Stimulated activated CD8-positive, alpha-beta memory T cell treated with anti-CD3 and anti-CD28 coated beads, Interleukin-12 subunit alpha, Interleukin-12 subunit beta, amount 100 ng/mL, for 24 hours (primary cell): ENCODE data around the gene RGS6.

Experiments
- DNase-seq: peaks from one replicate; pipeline ENCODE4 v3.0.0-alpha.2; 2020; ENCODE audit errors: extremely low read depth

The RGS6 gene

DNA sequence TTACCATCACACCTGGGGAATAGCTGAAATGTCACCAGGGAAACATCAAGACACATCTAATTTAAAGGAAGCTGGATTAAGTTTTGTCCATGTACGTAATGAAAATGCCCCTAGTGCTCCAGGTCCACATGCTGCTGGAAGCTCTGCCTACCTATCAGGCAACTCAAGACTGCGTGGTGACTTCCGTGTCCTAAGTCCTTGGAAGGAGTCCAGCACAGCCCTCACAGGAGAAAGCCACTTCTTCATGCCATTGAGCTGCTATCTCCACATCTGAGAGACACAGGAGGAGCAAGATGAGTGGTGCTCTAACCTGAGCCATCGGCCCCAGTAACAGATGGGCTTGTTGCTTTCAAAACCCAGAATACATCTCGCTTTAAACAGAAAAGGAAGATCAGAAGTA, 645.3 kb downstream of the RGS6 start:
- DNase-seq: no peak

DNA sequence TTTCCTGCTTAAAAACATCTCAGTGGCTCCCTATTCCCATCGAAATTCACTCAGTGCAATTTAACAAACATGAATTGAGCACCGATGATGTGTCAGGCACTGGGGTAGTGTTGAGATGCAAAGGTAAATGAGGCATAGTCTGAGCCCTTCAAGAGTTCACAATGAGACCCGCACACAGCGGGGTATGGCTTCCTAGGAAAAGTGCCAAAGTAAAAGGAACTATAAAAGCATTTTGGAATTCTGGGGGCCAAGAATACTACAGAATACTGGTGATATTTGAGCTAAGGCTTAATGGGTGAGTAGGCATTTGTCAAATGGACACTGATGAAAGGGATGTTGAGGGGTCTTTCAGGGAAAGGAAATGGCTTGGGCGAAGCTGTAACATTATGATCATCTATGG, 646.3 kb downstream of the RGS6 start:
- no peak for DNase-seq

DNA sequence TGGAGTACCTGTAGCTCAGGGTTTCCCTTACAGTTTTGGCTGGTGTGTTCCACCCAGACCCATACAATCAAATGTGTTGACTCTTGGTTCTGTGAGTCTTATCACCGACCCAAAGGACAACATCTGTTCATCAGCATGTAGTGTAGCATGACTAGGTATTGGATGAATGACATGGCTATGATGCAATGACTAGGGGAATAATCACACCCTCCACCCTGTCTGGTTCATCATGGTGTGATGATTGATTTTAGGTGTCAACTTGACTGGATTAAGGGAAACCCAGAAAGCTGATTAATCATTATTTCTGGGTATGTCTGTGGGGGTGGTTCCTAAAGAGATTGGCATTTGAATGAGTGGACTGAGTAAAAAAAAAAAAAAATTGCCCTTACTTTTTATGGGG, 650.4 kb downstream of the RGS6 start:
- DNase-seq: no peak

DNA sequence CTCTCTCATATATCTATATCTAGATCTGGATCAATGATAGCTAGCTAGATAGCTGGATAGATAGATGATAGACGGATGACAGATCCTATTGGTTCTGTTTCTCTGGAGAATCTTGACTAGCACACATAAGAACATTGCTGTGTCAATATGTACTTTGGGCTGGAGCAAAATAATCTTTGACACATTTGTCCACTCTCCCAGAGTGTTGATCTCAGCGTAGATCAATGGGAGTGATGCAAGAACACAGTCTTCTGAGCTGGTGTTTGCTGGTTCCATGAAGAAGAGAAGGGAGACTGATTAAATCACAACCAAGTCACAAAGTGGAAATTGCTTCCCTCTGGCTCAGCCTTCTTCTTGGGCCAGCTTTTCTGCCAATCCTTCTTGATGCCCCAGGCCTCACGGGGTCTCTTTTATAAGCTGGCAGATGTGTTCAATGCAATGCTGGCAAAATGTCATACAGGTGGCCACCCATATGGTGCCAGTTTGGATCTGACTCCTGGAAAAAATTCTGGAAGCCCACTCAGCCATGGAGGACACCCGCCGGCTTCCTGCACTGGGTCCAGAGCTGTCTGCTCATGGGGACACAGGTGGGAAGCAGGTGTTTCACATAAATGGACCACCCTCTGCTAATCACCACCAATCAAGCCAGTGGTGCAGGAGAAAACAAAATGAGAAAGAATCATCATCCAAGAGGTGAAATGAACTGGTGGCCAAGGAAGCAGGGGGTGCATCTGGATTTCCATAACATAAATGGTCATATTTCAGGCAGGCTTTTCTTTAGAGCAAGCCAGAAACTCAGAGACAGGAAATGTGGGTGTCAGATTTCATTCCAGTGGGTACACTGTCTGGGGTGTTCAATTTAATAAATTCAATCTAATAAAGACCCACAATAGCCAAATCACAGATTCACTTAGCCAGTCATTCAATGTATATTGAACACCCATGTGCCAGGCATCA, 651.4 kb downstream of the RGS6 start:
- DNase-seq: no peak

DNA sequence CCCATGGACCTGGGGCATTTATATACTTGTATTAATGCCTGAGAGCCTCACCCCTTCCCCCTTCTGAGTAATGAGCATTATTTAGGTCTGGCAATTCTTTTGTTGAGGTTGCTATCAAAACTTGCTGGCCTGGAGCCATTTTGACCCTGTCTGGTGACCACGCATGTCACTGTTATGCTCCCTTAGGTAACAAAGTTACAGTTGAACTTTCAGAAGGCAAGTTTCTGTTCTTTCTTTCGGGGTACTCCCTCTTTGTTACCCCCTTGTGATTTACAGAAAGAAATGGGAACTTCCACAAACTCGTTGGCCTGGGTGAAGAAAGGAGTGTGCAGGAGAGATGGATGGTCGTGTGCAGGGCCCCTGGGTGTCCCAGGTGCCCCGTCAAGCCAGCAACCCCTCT, 656.3 kb downstream of the RGS6 start:
- no peak for DNase-seq

DNA sequence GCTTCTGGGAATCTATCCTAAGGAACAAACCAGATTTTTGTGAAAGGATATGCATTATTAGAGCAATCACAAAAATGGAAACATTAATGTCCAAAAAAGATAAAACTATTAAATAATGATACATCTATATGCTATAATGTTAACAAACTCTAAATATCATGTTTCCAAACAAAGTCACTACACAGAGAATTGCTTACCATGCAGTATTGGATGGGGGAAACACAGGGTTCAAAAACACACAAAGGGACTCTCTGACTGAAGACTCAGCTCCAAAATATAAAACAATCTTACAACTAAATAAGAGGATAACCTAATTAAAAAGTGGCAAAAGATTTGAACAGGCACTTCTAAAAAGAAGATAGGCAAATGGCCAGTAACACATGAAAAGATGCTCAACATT, 657.4 kb downstream of the RGS6 start:
- DNase-seq: no peak

DNA sequence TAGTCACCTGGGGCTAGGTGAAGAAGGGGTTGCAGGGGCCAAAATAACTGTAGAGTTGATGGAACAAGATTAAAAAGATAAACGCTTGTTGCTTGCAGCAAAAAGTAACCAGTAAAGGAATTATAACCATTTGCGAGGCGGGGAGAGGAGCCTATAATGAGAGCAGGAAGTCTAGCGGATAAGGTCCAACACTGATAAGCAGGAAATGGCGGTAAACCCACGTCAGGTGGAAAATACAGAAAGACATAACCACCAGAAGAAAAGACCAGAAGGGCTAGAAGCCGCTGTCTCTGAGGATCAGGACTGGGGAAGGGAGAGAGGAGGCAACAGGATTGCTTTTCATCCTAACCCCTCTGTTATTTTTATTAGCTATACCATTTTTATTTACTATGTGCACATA, 658.3 kb downstream of the RGS6 start:
- DNase-seq: no peak

DNA sequence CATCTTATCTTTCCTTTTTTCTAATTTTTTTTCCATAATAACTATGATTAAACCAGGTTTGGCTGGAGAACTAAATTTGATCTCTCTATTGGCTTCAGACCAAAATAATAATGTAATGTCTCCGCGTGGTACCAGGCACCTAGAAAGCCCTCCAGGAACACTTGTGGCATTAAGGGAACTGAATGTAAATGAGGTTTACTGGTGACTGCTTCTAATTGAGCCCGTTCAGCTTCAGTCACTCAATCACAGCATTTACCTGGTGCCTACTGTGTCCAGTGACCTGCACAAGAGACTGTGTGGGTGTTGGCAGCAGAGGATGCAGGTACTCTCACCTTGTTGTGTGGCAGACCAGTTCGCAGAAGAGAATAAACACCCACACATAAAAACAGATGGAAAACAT, 659.2 kb downstream of the RGS6 start:
- no peak for DNase-seq

DNA sequence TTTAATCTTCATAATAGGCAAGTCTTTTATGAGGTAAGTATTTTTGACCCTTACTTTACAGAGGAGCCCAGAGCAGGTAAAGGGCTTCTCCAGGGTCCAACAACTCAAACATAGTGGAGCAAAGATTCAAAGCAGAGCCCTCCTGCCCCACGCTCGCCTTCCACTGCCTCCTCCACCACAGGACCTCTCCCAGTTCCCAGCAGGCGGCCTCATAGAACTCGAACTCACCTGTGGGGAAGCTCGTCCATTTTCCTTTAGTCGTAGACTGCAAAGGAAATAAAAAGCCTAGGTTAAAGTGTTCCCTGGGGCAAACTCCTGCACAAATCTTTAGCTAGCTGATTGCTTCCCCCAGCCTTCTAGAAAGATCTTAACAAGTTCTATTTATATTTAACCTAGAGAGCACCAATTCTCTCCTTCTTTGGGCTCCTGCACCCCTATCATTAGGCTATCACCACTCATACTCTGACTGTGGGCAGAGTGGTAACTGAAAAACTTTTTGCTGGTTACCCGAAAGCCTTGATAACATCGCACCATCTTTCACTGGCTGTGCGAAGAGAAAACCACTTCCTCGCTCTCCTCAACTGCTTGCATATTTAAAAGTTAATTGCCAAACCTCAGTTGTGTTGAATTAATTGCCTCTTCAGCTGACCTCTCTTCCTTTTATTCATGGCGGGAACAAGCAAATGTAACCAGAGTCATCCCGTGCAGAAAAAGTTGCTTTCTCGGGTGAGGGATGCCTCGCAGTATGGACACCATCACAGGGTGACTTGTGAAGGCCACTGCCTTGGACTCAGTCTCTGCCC, 662.1 kb downstream of the RGS6 start:
- DNase-seq: peak; percentile 16

DNA sequence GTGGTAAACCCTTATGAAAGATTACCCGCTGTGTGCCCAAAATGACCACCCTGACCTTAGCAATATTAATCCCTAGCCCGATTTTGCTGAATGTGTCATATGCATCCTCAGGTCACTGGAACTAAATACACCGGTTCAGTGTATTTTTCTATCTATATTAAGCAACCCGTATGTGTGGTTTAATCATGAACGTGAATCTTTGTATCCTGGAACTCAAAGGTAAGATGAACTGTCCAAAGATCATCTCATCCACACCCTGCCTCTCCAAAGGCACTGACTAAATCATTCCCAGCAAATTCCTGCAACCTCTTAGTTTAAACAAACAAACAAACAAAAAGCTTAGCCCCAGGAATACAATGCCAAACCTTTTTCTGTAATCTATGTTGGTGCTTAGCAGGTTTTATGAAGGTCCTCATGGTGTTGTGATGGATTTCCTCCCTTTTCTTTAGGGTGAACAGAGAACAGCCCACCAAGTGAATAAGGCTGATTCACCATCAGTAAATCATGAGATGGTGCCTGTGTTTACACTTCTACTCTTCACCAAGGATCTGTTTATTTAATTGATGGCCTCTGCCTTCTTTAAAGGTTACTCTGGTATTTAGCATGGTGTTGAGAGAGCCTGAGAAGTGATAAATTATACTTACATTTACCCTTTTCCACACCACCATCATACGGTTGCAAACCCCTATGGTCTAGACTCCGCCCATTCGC, 663.1 kb downstream of the RGS6 start:
- DNase-seq: no peak

DNA sequence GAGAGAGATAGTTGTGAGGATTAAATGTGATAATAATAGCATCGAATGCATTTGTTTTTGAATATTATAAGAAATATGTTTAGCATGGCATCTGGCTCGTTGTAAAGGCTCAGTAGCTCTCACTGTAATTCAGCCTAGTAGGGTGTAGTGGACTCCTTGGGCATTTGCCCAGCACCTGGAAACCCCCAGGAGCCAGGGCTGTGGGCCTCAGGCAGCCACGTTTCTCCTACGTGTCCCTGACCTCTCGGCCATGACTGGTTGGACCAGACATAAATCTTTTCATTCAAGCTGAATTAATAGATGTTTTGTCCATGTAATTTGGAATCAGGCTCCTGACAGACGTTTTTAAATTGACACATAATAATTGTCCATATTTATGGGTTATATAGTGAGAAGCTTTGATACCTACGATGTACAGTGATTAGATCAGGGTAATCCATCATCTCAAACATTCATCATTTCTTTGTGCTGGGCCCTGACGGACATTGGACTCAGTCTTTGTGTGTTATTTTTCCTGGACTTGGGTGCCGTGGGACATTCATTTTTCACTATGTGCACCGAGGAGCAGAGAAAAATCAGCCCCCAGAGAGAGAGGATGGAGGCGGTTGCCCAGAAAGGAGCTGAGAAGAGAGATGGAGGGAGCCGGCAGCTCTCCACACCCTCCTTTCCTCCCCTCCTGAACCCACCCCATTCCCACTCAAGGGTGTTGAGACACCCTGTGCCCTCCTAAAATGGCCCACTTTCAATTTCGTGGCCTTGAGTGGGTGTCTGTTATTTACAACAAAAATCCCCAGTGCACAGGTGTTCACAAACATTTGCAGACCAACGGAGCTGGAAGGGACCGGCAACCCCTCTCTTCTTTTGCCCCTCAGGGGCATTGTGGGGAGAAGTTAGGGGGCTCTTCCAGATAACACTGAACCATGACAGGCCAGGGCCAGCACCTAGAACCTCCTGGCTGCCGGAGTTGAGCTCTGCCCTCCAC, 665.3 kb downstream of the RGS6 start:
- no peak for DNase-seq

DNA sequence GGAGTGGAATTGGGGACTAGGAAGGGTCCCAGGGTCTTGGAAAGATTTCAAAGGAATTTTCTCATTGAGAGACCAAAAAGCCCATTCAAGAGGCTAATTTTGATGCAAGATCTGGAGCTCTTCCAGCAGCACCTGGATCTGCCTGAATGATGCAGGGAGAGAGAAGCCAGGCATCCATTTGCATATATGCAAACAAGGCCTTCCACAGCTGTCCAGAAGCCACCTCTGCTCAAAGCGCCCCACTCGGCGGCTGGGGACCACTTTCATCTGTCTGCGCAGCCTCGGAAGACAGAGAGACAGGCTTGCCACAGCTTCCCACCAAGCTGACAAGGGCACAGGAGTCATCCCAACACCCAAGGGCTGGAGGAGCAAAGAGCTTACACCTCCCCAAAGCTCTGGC, 666.1 kb downstream of the RGS6 start:
- no peak for DNase-seq

DNA sequence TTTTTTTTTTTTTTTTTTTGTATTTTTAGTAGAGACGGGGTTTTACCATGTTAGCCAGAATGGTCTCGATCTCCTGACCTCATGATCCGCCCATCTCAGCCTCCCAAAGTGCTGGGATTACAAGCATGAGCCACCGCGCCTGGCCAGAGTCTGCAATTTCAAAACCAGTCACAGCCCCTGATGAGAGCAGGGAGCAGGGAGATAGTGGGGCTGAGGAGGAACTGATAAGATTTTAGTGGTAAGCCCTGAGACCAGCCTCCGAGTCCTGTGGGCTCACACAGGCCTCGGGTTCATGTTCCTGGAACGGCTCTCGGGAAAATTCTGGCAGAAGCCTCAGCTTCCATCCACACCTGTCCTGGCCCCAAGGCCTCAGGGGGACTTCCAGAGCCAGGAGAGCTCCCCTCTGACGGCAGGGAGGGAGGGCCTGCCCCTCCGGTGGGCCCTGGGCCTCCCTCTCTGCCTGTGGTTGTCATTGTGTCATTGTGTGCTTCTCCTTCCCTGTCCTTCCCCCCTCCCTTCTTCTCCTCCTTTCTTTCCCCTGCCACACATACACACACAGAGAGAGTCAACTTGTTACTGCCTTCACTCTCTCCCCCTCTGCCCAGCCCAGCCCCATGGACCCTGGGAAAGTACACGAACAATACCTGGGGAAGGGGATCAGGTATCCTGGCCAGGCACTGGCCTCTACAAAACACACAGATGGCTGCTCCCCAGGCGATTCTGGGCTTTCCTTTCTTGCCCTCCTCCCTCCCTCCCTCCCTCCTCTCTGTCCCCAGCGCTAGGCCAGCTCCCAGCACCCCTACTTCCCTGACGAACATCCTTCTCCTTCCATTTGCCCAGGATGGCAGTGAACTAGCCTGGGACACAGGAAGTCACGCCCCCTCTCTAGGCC, 667.6 kb downstream of the RGS6 start:
- DNase-seq: no peak

DNA sequence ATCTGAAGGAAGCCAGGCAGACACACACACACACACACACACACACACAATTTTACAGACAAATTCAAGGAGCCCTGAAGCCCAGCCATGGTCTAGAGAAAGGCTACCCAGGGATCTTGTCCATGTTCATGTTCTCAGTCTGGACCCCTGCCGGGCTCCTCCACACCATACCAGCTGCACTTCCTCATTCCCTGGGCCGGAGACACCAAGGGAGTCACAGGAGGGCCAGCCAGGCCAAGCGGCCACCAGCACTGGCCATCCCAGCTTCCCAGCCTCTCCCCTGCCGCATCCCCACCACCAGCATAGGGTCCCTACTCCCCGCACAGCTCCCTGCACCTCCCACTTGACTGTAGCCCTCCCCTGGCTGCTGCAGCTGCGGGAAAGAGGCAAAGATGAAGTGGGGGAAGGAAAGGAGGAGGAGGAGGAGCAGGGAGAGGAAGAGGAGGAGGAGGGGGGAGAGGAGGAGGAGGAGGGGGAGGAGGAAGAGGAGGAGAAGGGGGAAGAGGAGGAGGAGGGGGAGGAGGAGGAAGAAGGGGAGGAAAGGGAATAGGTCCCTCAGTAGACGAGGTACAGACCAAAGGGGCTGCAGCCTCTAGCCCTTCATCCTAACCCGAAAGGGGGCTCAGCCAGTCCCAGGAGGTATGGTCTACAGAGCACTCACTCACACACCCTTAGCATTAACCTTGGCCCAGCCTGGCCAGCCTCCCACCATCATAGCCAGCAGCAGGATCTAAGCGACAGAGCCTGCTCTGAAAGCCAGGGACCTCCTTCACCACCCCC, 668.5 kb downstream of the RGS6 start:
- DNase-seq: no peak

DNA sequence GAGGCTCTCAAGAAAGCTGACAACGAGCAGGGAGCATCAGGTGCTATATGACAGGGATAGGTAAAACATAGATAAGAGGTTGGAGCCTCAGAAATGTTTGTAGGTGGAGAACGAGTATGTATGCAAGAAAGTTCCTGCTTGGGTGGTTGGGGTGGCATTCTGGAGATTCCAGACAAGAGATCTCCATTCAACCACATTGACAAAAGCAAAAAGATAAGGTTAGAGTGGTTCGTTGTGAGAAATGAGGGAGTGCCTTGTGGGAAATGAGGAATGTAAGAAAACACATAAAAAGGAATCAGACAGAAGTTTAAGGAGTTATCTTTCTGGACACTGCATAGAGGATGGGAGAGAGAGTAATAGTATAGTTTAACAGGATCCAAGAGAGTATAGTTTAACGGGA, 671.4 kb downstream of the RGS6 start:
- DNase-seq: no peak

DNA sequence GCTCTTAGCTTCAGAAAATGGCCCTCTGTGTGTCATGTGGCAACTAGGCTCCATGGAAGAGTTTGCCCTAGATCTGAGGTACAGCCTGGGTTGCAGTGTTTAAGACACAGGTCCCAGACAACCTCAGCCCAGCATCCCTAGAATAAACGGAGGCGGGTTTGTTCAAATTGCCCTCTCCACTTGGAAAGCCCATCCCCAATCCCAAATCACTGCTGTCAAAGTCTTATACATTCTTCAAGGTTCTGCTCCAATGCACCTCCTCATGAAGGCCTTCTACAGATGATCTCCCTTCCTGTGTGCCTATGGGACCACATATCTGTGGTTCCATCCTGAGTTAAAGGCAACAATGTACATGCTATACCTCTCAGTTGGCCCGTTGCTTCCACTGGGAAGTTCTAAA, 671.9 kb downstream of the RGS6 start:
- DNase-seq: no peak

DNA sequence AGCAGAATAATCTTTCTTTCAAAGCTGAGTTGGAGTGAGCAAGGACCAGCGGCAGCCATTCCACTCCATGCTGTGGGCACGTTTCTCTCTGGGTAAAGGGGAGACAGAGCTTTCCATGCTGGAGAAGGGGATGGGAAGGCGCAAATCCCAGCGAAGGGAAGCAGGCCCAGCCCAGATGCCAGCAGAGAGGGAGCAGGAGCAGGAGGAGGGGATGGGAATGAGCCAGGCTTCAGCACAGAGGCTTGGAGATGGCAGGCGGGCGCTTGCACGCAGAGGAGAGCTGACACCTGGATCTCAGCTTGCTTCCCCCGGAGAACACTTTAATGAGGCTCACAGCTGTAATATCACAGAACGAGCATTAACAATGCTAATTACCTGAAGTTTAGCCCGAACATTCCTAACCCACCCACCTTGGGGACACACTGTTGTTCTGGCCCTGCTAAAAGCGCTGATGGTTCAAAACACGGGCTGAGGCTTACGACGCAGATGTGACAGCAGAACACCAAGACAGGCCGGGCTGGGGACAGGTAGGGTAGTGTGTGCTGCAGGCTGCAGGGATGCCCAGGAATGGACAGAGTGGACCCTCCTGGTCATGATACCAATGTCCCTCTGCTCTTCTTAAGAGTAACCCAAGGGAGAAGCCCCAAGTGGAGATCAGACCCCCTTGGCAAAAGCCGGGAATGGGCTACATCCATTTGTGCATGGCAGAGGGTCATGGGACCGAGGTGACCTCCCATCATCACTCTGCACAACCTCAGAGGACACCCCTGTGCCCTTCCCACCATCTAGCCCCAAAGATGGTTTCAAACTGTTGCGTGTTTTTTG, 673.1 kb downstream of the RGS6 start:
- DNase-seq: no peak

DNA sequence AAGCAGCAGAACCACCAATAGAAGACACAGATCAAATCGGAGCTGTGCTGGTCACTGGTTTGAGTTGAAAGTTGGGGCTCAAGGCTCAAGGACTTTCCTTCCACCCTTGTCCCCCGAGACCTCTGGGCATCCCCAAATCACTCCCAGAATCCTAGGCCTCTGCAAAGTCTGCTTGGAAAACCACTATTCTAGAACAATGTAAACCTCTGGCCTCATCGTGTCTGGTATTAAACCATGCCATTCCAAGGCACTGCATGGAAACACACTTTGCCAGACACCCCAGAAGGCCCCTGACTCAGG, 673.6 kb downstream of the RGS6 start:
- DNase-seq: no peak

DNA sequence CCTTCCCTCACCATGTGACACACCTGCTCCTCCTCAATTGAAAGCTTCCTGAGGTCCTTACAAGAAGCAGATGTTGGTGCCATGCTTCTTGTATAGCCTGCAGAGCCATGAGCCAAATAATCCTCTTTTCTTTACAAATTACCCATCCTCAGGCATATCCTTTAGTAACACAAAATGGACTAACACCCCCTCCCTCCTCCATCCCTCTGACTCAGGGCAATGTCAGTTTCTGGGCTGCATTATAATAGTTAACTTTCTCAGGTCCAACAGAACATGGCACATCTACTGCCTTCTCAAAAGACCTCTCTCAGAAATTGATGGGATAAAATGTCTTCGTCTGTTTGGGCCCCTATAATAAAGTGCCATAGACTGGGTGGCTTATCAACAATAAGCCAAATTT, 674.6 kb downstream of the RGS6 start:
- no peak for DNase-seq
